Effector memory CD4-positive, alpha-beta T cell (primary cell): ENCODE measurements around the gene ABI1.

Source experiments
- DNase-seq, 3 donors: peaks; one replicate each; pipeline ENCODE4 v3.0.0-alpha.2; 2020
- H3K27ac ChIP-seq: 2 replicates; pipeline ENCODE4 v1.7.0; 2013; ENCODE audit warnings: mild to moderate bottlenecking, low read length, moderate library complexity; ENCODE audit not compliant: insufficient read depth, poor library complexity, severe bottlenecking
- H3K27me3 ChIP-seq: replicated peaks from 2 replicates; pipeline ENCODE4 v1.7.0; 2013; ENCODE audit warnings: mild to moderate bottlenecking, low read length; ENCODE audit not compliant: insufficient read depth, control insufficient read depth, poor library complexity, severe bottlenecking
- H3K36me3 ChIP-seq: 2 replicates; pipeline ENCODE4 v1.7.0; 2013; ENCODE audit warnings: mild to moderate bottlenecking, low read length, moderate library complexity; ENCODE audit not compliant: control insufficient read depth, insufficient read depth
- H3K4me1 ChIP-seq: 2 replicates; pipeline ENCODE4 v1.7.0; 2013; ENCODE audit warnings: low read length, mild to moderate bottlenecking; ENCODE audit not compliant: control insufficient read depth, insufficient read depth, poor library complexity, severe bottlenecking
- H3K4me3 ChIP-seq: 2 replicates; pipeline ENCODE4 v1.7.0; 2013; ENCODE audit warnings: low read length, low read depth, mild to moderate bottlenecking; ENCODE audit not compliant: insufficient read depth, poor library complexity, severe bottlenecking
- H3K9me3 ChIP-seq: 2 replicates; pipeline ENCODE4 v1.7.0; 2013; ENCODE audit warnings: mild to moderate bottlenecking, low read length, moderate library complexity; ENCODE audit not compliant: control insufficient read depth

The ABI1 gene

GRCh38 chr10:26725837-26726727, 134.7 kb downstream of the ABI1 start:
- H3K27me3 ChIP-seq = no peaks in the 10 kb centered on the region
- H3K9me3 ChIP-seq = no peaks in the 10 kb centered on the region
- no peak overlapping the region for H3K4me3 ChIP-seq
- DNase-seq = peak in 1 of 3 donors; percentile 25
- no peak overlapping the region for H3K27ac ChIP-seq
- H3K36me3 ChIP-seq = peaks cover 4% of the 10 kb centered on the region
- peaks cover 6% of the 10 kb centered on the region for H3K4me1 ChIP-seq

DNA sequence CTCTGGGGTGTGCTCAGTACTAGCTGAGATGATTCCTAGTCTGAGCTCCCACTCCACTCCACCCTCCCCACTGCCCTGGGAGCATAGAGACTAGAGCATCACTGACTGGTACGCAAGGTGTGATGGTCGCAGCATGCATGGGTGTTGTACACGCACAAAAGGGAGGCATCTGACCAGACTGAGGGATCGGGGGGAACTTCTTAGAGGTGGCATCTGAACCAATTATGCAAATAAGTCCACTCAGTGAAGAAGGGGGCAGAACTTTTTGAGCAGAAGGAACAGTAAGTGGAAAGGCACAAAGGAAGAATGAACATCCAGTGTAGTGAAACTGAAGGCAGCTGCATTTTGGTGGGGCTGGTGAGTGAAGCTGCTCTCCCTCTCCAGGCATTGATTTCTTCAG, 137.7 kb downstream of the ABI1 start:
- DNase-seq = no peak

GRCh38 chr10:26721561-26721960, 139.2 kb downstream of the ABI1 start:
- Histone ChIP-seq H3K9me3 (no peaks in the 10 kb centered on the region), H3K27me3 (no peaks in the 10 kb centered on the region), H3K27ac (no peak overlapping the region), H3K4me1 (peaks cover 6% of the 10 kb centered on the region), H3K36me3 (peaks cover 4% of the 10 kb centered on the region), H3K4me3 (no peak overlapping the region)
- peak; percentile 6 to 23 (median 23) for DNase-seq

More for the DNA sequence above, 137.7 kb downstream of the ABI1 start:
- Histone ChIP-seq H3K27ac (no peak overlapping the region), H3K27me3 (no peaks in the 10 kb centered on the region), H3K4me1 (peaks cover 6% of the 10 kb centered on the region), H3K4me3 (no peak overlapping the region), H3K36me3 (peaks cover 4% of the 10 kb centered on the region), H3K9me3 (no peaks in the 10 kb centered on the region)

DNA sequence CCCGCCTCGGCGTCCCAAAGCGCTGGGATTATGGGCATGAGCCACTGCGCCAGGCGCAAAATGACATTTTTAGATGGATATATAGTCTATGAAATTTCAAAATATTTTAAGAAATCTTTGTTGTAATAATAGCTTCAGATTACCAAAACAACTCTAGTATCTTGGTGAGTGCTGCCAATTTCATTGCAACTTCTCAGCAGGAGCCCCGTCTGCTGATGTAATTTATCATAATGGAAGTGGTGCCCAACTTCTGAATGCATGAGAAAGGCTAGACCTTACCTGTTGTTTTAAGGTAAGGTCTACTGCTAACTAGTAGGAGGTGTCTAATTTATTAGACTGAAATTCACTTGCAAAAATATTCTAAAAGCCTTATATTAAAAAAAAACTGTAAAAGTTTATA, 143.3 kb downstream of the ABI1 start:
- H3K27ac ChIP-seq = no peak overlapping the region
- no peak overlapping the region for H3K4me3 ChIP-seq
- H3K9me3 ChIP-seq = no peaks in the 10 kb centered on the region
- H3K27me3 ChIP-seq = no peaks in the 10 kb centered on the region
- H3K36me3 ChIP-seq = peaks cover 3% of the 10 kb centered on the region
- no peak for DNase-seq
- peaks cover 6% of the 10 kb centered on the region for H3K4me1 ChIP-seq

DNA sequence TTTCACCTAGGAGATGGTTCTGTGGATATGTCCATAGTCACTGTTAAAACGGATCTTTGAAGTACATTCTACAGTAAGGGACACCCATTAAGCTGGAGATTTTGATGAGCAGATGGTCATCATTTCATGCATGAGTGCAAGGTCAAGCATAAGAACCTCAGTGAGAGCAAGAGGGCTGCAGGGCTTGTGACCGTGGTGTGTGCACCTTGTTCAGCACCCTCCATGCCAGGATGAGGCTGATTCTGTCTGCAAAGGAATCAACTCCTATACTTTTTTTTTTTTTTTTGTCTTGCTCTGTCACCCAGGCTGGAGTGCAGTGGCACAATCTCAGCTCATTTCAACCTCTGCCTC, 145.6 kb downstream of the ABI1 start:
- Histone ChIP-seq H3K36me3 (peaks cover 3% of the 10 kb centered on the region), H3K27me3 (no peaks in the 10 kb centered on the region), H3K9me3 (no peaks in the 10 kb centered on the region), H3K4me1 (no peaks in the 10 kb centered on the region), H3K27ac (no peak overlapping the region), H3K4me3 (no peak overlapping the region)
- DNase-seq = no peak

DNA sequence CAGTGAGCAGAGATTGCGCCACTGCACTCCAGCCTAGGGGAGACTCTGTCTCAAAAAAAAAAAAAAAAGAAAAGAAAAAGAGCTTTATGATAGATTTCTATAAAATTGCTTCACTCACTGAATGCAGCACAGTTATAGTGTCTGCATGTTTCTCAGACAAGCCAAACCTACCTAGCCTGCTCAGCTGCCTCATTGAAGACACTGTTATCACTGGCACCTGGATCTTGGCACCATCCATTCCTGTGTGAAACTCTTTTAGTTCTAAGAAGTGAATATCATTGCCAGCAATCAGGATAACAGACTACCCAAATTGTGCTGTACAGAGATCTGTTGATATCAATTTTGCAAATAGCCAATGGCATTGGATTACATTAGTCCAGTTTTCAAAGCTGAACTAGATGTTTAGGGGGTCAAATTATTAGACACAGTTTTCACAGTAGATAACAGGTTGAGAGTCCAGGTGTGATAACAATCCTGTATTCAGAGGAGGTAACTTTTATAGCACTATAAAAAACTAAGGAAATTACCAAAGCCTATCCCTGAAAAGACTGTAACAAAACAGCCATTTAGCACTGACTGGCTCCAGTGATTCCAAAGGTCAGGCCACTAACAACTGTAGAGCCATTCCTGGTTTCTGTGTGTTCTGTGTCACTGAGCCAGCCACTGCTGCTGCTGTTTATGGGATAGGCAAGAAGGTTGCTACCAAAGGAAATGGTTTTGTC, 146.2 kb downstream of the ABI1 start:
- DNase-seq = no peak
- no peak overlapping the region for H3K4me3 ChIP-seq
- H3K36me3 ChIP-seq = peaks cover 3% of the 10 kb centered on the region
- no peaks in the 10 kb centered on the region for H3K9me3 ChIP-seq
- H3K4me1 ChIP-seq = no peaks in the 10 kb centered on the region
- no peaks in the 10 kb centered on the region for H3K27me3 ChIP-seq
- no peak overlapping the region for H3K27ac ChIP-seq

DNA sequence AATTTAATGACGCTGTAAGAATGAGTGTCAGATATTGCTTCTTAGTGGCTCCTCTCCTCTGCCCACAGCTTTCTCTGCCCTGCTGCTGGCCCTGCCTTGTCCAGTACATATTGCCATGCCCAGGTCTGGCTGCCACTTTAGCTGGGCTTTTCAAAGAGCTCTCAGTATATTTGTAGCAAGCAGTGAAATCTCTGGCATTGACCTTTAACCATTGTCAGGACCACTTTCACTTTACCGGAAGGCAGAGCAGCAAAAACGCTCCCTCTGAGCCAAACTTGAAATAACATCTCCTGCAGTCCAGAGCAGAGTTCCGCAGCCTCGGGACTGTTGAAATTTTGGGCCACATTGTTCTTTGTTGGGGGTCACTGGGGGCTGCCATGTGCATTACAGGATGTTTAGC, 149.4 kb downstream of the ABI1 start:
- Histone ChIP-seq H3K27ac (no peak overlapping the region), H3K36me3 (peaks cover 13% of the 10 kb centered on the region), H3K9me3 (no peaks in the 10 kb centered on the region), H3K4me1 (no peaks in the 10 kb centered on the region), H3K4me3 (no peak overlapping the region), H3K27me3 (no peaks in the 10 kb centered on the region)
- no peak for DNase-seq

GRCh38 chr10:26706936-26707335, 153.8 kb downstream of the ABI1 start:
- Histone ChIP-seq H3K4me1 (no peaks in the 10 kb centered on the region), H3K9me3 (no peaks in the 10 kb centered on the region), H3K4me3 (no peak overlapping the region), H3K27me3 (no peaks in the 10 kb centered on the region), H3K27ac (no peak overlapping the region), H3K36me3 (peaks cover 15% of the 10 kb centered on the region)
- DNase-seq = no peak

GRCh38 chr10:26706206-26706605, 154.6 kb downstream of the ABI1 start:
- H3K36me3 ChIP-seq = peaks cover 15% of the 10 kb centered on the region
- H3K9me3 ChIP-seq = no peaks in the 10 kb centered on the region
- no peak overlapping the region for H3K4me3 ChIP-seq
- H3K4me1 ChIP-seq = no peaks in the 10 kb centered on the region
- no peaks in the 10 kb centered on the region for H3K27me3 ChIP-seq
- no peak for DNase-seq
- no peak overlapping the region for H3K27ac ChIP-seq

DNA sequence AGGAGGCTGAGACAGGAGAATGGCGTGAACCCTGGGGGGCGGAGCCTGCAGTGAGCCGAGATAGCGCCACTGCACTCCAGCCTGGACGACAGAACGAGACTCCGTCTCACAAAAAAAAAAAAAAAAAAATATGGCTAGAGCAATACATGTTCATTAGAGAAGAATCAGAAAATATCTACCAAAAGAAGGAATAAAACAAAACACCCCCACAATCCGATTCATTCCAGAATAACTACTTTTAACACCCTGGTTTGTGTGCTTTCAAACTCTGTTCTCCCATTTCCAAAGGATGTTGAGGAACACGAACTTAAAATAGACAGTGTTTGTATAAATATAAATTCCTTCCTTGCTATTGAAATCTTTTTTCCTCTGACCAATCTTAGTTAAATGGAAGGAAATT, 156.8 kb downstream of the ABI1 start:
- Histone ChIP-seq H3K9me3 (no peaks in the 10 kb centered on the region), H3K27ac (no peak overlapping the region), H3K27me3 (no peaks in the 10 kb centered on the region), H3K4me3 (no peak overlapping the region), H3K36me3 (peaks cover 15% of the 10 kb centered on the region), H3K4me1 (no peaks in the 10 kb centered on the region)
- DNase-seq = no peak
